Body of pancreas (tissue), 4 donors: ENCODE results near the gene BTN3A1. TPM values are rescaled to one million over a fixed set of nuclear protein-coding genes. Genes with fewer than 3 reads are reported as not detected.
"Not testable (repeated sequence)": the region's sequence is repeated elsewhere in the genome, so short reads cannot be mapped to it uniquely, and the experiment has no call there.

Experiments used
- ATAC-seq: fragments of 150-250 bp; one replicate; pipeline ENCODE4 v1.9.1; 2016
- DNase-seq, 4 donors: peaks; one replicate each; pipeline ENCODE4 v3.0.0-alpha.2; 2019
- H3K27ac ChIP-seq, 4 donors: fragments of 200-600 bp; sonication (generic); 1 replicate in 3 of 4; 2 replicates in 1 of 4; pipeline versions ENCODE4 v1.5.1 to v1.6.1; 2016 to 2019; ENCODE audit warnings: mild to moderate bottlenecking in 1 of 4, mixed read lengths in 1 of 4, moderate library complexity in 1 of 4
- H3K27me3 ChIP-seq, 2 donors: fragments of 200-600 bp; sonication (generic); one replicate each; pipeline ENCODE4 v1.6.0; 2016; ENCODE audit warnings: mild to moderate bottlenecking in 1 of 2
- H3K36me3 ChIP-seq, 2 donors: fragments of 200-600 bp; sonication (generic); replicated peaks in 1 of 2; 2 replicates each; pipeline ENCODE4 v1.5.1; 2016; ENCODE audit warnings: low read depth in 2 of 2; ENCODE audit not compliant: insufficient read depth in 1 of 2
- H3K4me1 ChIP-seq: fragments of 200-600 bp; sonication (generic); one replicate; pipeline ENCODE4 v1.6.0; 2016
- H3K4me3 ChIP-seq, 2 donors: fragments of 200-600 bp; sonication (generic); 1 replicate in 1 of 2; 2 replicates in 1 of 2; pipeline ENCODE4 v1.5.1; 2016 to 2019
- H3K9me3 ChIP-seq, 3 donors: fragments of 200-600 bp; sonication (generic); 1 replicate in 2 of 3; 2 replicates in 1 of 3; pipeline ENCODE4 v1.5.1; 2016
- POLR2A ChIP-seq, 3 donors: fragments of 450-650 bp; IDR thresholded peaks; one replicate each; pipeline ENCODE4 v1.6.1; 2016; ENCODE audit warnings: antibody characterized with exemption in 3 of 3, mild to moderate bottlenecking in 2 of 3
- WGBS, 2 donors: methylation state at CpG; one replicate each; pipeline ENCODE4 v1.1.5; 2017; 5-methylcytosine and 5-hydroxymethylcytosine counted together
- intact Hi-C: fragments of 100-400 bp; cut with DNase I; formaldehyde crosslinking; loops from one replicate; pipeline ENCODE4 v1.15.1; 2023
- total RNA-seq, 2 donors: library from RNA; depleted of rRNA; stranded (reverse); fragments of >200 nt; gene quantifications; one replicate each; pipeline ENCODE4 v1.1.0, GENCODE V29; 2016
- TF ChIP-seq, protein P1 (sequence below), 7 experiments: fragments of 450-650 bp in 4 of 7; fragments of 200-600 bp in 3 of 7; sonication (generic) in 3 of 7; IDR thresholded peaks; one replicate each; pipeline ENCODE4 v1.5.1; 2016 to 2019; ENCODE audit warnings: antibody characterized with exemption in 7 of 7

Gene BTN3A1
- total RNA-seq, 2 donors from 2014 or later = 9.2 to 11.4 TPM

DNA sequence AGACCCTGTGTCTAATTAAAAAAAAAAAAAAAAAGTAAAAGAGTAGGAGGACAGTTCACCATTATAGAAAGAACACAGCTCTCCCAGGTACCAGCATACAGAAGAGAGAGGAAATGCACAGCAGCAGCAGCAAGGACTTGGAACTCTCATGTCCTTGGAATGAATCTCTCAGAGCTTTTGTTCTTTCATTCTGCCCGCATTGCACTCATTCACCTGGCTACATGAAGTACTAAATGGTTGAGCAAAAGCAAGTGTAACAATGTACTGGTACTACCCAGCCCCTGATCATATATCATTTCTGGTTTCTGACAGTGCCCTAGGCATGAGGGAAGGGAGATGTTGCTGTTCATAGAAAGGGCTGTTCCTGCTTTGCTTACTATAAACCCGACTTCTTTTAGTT lies 26.1 kb downstream of the BTN3A1 start:
- Histone ChIP-seq H3K4me3 (no peak overlapping the region), H3K9me3 (no peaks in the 10 kb centered on the region), H3K4me1 (no peaks in the 10 kb centered on the region), H3K27ac (no peak overlapping the region), H3K36me3 (no peaks in the 10 kb centered on the region), H3K27me3 (no peaks in the 10 kb centered on the region)
- DNase-seq = no peak
- intact Hi-C loops = no loop called here
- no peak for ATAC-seq
- TF ChIP-seq POLR2A (IDR thresholded peaks at IDR 0.05) = no peak
- TF ChIP-seq, protein P1, sequence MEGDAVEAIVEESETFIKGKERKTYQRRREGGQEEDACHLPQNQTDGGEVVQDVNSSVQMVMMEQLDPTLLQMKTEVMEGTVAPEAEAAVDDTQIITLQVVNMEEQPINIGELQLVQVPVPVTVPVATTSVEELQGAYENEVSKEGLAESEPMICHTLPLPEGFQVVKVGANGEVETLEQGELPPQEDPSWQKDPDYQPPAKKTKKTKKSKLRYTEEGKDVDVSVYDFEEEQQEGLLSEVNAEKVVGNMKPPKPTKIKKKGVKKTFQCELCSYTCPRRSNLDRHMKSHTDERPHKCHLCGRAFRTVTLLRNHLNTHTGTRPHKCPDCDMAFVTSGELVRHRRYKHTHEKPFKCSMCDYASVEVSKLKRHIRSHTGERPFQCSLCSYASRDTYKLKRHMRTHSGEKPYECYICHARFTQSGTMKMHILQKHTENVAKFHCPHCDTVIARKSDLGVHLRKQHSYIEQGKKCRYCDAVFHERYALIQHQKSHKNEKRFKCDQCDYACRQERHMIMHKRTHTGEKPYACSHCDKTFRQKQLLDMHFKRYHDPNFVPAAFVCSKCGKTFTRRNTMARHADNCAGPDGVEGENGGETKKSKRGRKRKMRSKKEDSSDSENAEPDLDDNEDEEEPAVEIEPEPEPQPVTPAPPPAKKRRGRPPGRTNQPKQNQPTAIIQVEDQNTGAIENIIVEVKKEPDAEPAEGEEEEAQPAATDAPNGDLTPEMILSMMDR (IDR thresholded peaks at IDR 0.05) = no peak
- WGBS, 2 donors = 71% methylated on average over 2 of the region's 2 CpGs

DNA sequence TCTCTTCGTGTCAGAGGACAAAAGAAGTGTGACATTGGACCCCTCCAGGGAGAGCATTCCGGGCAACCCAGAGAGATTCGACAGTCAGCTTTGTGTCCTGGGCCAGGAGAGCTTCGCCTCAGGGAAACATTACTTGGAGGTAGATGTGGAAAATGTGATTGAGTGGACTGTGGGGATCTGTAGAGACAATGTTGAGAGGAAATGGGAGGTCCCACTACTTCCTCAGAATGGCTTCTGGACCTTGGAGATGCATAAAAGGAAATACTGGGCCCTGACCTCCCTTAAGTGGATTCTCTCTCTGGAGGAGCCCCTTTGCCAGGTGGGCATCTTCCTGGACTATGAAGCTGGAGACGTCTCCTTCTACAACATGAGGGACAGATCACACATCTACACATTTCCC lies 28.7 kb downstream of the BTN3A1 start:
- H3K9me3 ChIP-seq = no peaks in the 10 kb centered on the region
- intact Hi-C loops = no loop called here
- WGBS, 2 donors = 72 to 85% methylated on average over 5 of the region's 5 CpGs
- H3K27me3 ChIP-seq = no peaks in the 10 kb centered on the region
- ATAC-seq = no peak
- no peak for TF ChIP-seq POLR2A (IDR thresholded peaks at IDR 0.05)
- TF ChIP-seq, protein P1 (IDR thresholded peaks at IDR 0.05) = no peak
- no peaks in the 10 kb centered on the region for H3K4me1 ChIP-seq
- H3K36me3 ChIP-seq = no peaks in the 10 kb centered on the region
- no peak overlapping the region for H3K27ac ChIP-seq
- H3K4me3 ChIP-seq = no peak overlapping the region
- no peak for DNase-seq

DNA sequence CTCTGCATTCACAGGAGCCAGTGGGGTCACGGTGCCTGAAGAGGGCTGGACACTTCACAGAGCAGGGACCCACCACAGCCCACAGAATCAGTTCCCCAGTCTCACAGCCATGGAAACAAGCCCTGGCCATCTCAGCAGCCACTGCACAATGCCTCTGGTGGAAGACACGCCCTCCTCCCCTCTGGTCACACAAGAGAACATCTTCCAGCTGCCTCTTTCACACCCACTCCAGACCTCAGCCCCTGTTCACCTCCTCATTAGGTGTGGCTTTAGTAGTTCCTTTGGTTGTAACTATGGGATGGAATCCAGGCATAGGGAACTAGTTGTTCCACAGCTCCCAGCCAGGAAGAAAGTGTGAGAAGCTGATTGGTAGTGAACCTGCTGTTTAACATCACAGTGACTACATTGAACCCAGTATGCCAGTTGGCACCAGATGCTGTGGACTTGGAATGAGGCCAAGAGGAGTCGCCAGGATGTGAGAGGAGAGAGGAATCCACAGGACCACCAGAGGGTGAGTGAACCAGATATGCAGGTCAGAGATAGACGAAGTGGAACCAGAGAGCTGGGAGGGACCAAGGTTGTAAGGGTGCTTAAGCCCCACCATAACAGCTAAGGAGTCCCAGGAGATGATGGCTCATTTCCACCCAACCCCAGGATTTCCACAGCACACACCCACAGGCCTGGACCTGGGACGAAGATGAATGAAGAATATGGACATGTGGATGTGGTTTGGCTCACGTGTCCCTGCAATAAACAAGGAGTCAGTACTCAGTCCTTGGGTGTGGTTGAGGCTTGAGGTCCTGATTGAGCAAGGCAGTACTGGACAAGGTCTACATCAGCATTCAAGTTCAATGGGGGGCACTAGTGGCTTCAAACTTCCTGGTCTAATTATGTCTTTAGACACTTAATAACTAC lies 29.4 kb downstream of the BTN3A1 start:
- intact Hi-C loops = no loop called here
- H3K27me3 ChIP-seq = no peaks in the 10 kb centered on the region
- whole genome bisulfite sequencing, 2 donors = 88 to 90% methylated on average over 5 to 6 of the region's 6 CpGs
- no peak overlapping the region for H3K27ac ChIP-seq
- H3K4me3 ChIP-seq = no peak overlapping the region
- TF ChIP-seq POLR2A (IDR thresholded peaks at IDR 0.05) = no peak
- TF ChIP-seq, protein P1 (IDR thresholded peaks at IDR 0.05) = no peak
- no peaks in the 10 kb centered on the region for H3K9me3 ChIP-seq
- DNase-seq (no peak), ATAC-seq (no peak)
- no peaks in the 10 kb centered on the region for H3K4me1 ChIP-seq
- H3K36me3 ChIP-seq = no peaks in the 10 kb centered on the region

DNA sequence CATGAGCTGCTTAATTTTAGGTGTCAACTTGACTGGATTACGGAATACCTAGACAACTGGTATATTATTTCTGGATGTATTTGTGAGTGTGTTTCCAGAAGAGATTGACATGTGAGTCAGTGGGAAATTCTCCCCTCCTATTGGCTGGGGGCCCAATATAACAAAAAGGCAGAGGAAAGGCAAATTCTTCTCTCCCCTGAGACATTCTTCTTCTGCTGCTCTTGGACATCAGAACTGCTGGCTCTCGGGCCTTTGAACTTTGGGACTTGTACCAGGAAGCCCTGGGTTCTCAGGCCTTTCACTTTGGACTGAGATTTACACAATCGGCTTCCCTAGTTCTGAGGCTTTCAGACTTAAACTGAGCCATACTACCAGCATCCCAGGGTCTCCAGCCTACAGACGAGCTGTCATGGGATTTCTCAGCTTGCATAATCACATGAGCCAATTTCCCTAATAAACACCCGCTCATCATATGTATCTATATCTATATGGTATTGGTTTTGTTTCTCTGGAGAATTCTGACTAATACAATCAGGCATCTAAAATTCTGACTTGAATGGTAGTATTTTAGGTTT lies 30.6 kb downstream of the BTN3A1 start:
- intact Hi-C loops = no loop called here
- ATAC-seq = no peak
- no peaks in the 10 kb centered on the region for H3K27me3 ChIP-seq

DNA sequence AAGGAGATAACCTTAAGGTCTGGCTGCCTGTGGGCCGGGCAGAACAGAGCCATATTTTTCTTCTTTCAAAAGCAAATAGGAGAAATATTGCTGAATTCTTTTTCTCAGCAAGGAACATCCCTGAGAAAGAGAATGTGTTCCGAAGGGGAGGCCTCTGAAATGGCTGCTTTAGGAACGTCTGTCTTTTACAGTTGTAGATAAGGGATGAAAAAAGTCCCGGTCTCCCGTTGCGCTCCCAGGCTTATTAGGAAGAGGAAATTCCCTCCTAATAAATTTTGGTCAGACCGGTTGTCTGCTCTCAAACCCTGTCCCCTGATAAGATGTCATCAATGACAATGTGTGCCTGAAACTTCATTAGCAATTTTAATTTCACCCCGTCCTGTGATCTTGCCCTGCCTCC lies 31.6 kb downstream of the BTN3A1 start:
- 87 to 88% methylated on average over 8 of the region's 8 CpGs for WGBS, 2 donors
- intact Hi-C loops, H3K9me3 ChIP-seq, H3K4me3 ChIP-seq, H3K4me1 ChIP-seq, H3K27me3 ChIP-seq, H3K27ac ChIP-seq, ATAC-seq, H3K36me3 ChIP-seq, DNase-seq: not testable (repeated sequence)

More for the DNA sequence above, 30.6 kb downstream of the BTN3A1 start:
- Histone ChIP-seq H3K4me1 (no peaks in the 10 kb centered on the region), H3K4me3 (no peak overlapping the region), H3K36me3 (no peaks in the 10 kb centered on the region), H3K9me3 (no peaks in the 10 kb centered on the region), H3K27ac (no peak overlapping the region)
- TF ChIP-seq, protein P1 (IDR thresholded peaks at IDR 0.05) = no peak
- no peak for DNase-seq
- WGBS, 2 donors = 84 to 88% methylated on average over 5 of the region's 5 CpGs
